Effector CD4-positive, alpha-beta T cell (primary cell): ENCODE measurements around the gene NCK2.
A peak's percentile ranks its signal among the peaks of the same experiment; 100 is the strongest.
"Not testable (repeated sequence)": the region's sequence is repeated elsewhere in the genome, so short reads cannot be mapped to it uniquely, and the experiment has no call there.

Experiments
- DNase-seq: peaks from one replicate; pipeline ENCODE4 v3.0.0-alpha.2; 2020

The NCK2 gene

GRCh38 chr2:105756435-105756834, 11.7 kb downstream of the NCK2 start:
- no peak for DNase-seq

DNA sequence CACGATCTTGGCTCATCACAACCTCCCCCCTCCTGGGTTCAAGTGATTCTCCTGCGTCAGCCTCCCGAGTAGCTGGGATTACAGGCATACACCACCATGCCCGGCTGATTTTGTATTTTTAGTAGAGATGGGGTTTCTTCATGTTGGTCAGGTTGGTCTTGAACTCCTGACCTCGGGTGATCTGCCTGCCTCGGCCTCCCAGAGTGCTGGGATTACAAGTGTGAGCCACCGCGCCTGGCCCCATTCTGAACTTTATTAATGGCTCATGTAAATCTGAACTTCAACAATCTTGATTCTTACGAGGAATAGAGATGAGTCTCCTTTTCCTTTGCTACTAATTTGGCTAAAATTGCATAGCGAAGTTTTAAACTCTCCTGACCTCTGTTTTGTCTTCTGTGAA, 12.2 kb downstream of the NCK2 start:
- DNase-seq: not testable (repeated sequence)

- no peak for DNase-seq
These were observed 12.7 kb downstream of the NCK2 start for GRCh38 chr2:105757433-105757832.

DNA sequence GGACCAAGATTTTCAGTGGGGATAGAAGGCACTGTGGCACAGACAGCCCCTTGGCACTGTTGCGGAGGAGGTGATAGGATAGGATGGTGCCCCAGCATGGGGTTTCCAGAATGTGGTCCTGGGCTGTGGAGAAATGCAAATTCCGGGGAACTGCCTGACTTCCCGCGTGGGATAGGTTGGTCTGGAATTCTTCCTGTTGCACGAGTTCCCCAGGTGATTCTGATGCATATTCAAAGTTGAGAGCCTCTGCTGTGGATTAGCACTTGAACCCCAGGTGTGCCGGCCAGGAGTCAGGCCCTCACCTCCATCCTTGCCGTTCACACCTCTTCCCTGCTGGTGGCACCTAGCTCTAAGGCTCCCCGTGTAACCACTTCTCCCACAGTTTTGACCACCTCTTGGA, 15.5 kb downstream of the NCK2 start:
- DNase-seq: no peak

DNA sequence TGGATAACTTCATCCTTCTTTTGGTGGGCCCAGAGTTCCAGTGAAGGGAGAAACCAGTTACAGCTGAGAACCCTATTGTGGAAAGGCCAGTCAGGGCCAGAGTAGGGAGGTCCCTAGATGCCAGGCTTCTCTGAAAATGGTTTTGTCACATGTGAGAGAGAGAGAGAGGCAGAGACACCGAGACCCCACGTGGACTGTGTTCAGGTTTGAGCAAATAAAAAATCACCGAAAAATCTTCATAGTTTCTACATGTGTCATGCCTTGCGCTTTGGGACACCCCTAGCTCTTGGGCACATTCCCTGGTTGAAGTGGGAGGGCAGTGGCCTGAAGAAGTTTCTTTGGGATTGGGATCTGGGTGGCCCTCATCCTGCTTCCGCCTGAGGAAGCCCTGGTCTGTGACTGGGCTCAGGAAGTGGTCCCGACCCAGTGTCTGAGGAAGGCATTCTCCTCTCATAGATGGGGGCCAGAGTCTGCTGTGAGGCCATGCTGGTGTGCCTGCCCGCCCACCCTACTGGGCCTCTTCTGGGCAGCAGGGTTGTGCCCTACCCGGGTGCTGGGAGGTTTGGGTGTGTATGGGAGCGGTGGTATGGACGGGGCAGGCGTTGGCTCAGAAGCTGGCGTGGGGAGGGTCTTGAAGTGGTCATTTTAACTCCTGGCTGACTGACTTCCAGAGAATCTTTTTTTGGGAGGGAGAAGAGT, 16.1 kb downstream of the NCK2 start:
- DNase-seq: no peak

GRCh38 chr2:105761931-105762515, 17.3 kb downstream of the NCK2 start:
- DNase-seq: no peak

DNA sequence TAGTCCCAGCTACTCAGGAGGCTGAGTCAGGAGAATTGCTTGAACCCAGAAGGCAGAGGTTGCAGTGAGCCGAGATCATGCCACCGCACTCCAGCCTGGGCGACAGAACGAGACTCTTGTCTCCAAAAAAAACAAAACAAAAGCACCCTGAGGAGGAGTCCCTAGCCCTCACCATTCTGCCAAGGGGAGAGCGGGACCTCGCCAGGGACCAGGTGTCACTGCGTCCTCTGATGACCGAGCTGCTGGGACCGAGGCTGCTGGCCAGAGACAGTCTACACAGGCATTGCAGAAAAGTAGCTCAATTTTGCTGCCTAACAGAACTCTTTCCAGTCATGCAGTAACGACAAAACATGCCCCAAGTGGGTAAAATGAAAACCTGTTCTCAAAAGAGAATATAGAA, 18.4 kb downstream of the NCK2 start:
- no peak for DNase-seq

- no peak for DNase-seq
These were observed 19.3 kb downstream of the NCK2 start for GRCh38 chr2:105764059-105764458.

DNA sequence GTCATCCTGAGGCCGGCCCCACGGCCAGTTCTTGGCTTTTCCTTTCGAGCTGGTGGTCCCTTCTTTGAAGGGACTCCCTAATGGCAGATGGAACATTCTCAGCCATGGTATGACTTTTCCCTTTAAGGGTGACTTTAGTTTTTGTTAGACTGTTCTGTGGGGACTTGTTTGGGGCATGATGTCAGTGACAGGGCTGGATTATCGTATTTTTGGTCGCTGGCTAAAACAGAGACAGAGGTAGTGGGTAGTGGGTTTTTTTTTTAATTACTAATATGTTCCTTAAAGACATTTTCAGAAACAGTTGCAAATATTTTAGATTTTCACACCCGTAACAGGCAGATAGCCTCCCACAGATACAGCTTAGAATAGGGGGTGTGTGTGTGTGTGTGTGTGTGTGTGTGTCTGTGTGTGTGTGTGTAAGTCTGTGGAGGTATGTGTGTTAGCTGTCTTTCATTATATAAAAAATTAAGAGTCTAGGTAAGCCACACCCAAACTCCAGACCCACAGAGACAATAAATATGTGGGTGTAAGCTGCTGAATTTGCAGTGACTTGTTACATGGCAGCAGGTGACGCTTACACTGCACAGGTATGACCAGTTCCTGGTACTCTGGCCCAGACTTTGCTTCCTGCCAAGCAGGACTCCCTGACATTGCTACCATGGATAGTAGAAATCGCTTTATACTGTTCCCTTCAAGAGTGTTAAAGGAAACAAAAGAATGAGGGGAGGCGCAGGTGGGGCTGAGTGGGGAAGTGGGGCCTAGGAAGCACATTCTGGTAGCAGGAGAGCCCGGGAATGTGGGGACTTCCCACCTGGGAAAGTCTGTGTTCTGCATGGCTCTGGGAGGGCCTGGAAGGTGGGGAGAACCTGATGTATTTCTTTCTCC, 20.9 kb downstream of the NCK2 start:
- DNase-seq: peak; percentile 37

GRCh38 chr2:105766300-105766866, 21.7 kb downstream of the NCK2 start:
- no peak for DNase-seq

DNA sequence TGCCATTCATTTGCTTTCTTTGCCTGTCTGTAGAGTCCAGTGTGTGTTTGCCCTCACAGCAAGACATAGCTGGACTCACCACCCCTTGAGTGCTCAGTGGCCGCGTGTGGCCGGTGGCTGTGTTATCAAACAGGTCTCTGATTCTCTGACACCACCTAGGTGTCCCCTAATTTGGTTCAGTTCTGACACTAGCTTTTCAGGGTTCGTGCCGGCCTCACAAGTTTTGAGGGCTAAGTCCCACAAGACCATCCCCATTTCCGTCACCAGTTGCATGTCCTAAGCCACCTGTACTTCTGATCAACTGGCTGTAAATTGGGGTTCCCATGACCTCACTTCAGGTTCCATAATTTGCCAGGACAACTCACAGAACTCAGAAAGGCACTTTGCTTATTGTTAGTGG, 23.5 kb downstream of the NCK2 start:
- DNase-seq: no peak

GRCh38 chr2:105768961-105769452, 24.3 kb downstream of the NCK2 start:
- DNase-seq: no peak

- DNase-seq: no peak
These were observed 24.8 kb downstream of the NCK2 start for GRCh38 chr2:105769504-105769903.

DNA sequence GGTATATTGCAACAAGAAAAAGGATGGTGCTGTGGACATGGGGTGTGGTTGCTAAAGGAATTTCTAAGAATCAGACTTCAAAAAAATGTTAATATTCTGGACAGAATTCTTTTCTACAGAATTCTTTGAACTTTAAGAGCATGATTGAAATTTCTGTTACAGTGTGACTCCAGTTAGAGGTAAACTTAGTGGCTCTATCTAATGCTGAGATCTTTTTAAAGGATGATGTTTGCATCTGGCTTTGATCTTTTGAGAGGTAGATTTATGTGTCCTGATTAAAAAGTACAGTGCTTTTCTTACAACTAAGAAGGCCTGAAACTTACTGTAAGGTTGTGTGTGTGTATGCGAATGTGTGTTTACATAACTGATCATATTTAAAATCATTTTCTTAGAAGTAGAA, 25.4 kb downstream of the NCK2 start:
- no peak for DNase-seq

DNA sequence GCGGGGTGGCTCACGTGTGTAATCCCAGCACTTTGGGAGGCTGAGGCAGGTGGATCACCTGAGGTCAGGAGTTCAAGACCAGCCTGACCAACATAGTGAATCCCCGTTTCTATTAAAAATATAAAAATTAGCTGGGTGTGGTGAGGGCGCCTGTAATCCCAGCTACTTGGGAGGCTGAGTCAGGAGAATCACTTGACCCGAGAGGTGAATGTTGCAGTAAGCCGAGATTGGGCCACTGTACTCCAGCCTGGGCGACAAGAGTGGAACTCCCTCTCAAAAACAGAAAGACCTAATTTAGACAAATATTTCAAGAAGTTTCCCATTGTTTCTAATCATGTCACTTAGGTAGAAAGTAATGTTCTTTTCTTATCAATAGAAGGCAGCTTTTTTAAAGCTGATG, 26.6 kb downstream of the NCK2 start:
- DNase-seq: not testable (repeated sequence)

GRCh38 chr2:105771836-105772235, 27.1 kb downstream of the NCK2 start:
- no peak for DNase-seq

DNA sequence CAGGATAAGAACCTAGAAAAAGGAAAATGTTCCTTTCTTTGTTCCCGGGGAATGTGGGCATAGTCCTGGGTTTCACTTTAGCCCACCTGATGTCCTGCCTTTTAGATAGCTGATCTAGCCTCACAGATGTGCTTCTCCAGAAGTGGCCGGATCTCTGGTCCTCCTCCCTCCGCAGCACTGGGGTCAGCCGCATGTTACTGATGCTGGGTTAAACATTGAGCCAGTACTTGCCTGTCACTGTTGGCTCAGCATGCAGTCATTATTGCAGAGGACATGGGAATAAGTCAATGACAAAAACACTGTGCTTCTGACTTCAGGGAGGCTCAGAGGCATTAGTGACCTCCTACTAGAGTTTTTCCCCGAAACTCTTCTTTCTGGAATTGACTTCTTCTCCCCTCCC, 27.6 kb downstream of the NCK2 start:
- DNase-seq: no peak

GRCh38 chr2:105773568-105773967, 28.9 kb downstream of the NCK2 start:
- DNase-seq: no peak

DNA sequence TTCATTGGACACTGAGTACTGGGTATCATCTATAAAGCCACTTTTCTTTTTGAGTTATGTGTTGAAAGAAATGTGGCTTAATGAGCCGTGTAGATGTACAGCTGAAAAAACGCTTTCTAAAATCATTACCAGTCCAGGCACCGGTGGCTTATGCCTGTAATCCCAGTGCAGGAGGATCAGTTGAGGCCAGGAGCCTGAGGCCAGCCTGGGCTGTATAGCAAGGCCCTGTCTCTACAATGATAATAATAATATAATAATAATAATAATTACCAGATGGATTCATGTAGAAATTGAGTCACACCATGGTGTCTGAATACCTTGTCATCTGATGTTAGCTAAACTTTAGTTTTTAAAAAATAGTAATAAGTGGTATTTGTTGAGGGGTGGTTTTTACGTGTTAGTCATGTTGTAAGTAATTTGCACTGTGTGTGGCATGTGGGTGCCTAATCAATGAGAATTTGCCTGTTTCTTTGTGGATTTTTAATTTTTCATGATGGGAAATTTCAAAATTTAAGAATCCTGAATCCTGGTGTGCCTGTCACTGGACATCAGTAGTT, 30.1 kb downstream of the NCK2 start:
- DNase-seq: no peak

DNA sequence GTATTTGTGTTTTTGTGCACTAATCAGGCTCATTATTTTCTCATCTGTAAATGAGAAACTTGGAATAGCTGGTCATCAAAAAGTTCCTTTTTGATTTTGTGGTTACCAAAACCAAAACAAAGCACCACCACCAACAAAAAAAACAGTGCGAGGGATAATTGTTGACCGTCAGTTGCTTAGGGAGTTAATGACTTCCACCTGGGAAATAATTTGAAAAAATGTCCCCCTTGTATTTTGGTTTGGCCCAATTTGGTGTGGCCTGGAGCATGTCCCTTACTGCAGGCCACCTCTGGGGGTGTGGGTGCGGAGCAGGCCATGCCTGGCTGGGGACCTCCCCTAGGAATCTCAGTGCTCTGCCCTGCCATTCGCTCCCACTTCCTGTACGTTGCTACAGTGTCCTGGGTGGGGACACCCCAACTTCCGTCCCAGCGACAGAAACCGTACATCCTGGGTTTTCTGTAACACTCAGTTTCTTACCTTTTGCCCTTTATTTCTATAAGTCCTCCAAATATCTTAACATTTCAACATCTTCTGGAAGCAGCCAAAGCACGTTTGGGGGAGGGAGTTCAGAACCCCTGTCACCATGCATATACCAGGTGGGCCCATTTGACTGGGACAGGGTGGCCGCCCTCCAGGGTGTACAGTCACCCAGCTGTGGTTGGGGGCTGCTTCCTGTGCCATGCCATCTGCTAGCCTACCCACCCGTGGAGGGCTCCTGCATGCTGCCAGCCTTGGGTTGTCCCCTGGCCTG, 31.3 kb downstream of the NCK2 start:
- no peak for DNase-seq

- no peak for DNase-seq
These were observed 31.8 kb downstream of the NCK2 start for GRCh38 chr2:105776560-105776928.

GRCh38 chr2:105777031-105777482, 32.3 kb downstream of the NCK2 start:
- no peak for DNase-seq
